Stomach (tissue), 4 donors: ENCODE measurements around the gene ARMC6.

Experiments
- CTCF ChIP-seq, 7 experiments: fragments of 450-650 bp in 4 of 7; fragments of 200-600 bp in 3 of 7; sonication (generic) in 3 of 7; IDR thresholded peaks; one replicate each; pipeline ENCODE4 v1.5.1; 2016 to 2019; ENCODE audit warnings: antibody characterized with exemption in 7 of 7, control low read depth in 2 of 7, mild to moderate bottlenecking in 1 of 7
- EP300 ChIP-seq: sonication (generic); formaldehyde crosslinking; IDR thresholded peaks from one replicate; pipeline ENCODE4 v1.6.1; 2017; ENCODE audit warnings: antibody characterized with exemption
- POLR2A ChIP-seq, 4 donors: fragments of 450-650 bp; IDR thresholded peaks; one replicate each; pipeline ENCODE4 v1.6.1; 2016; ENCODE audit warnings: antibody characterized with exemption in 4 of 4, control low read depth in 2 of 4, mild to moderate bottlenecking in 1 of 4, moderate library complexity in 1 of 4
- POLR2AphosphoS5 ChIP-seq, 3 donors: sonication (generic); formaldehyde crosslinking; IDR thresholded peaks; one replicate each; pipeline ENCODE4 v1.6.1; 2016; ENCODE audit warnings: antibody characterized with exemption in 3 of 3

- TF ChIP-seq POLR2AphosphoS5 (IDR thresholded peaks at IDR 0.05) (no peak), CTCF (IDR thresholded peaks at IDR 0.05) (no peak), EP300 (no peak), POLR2A (IDR thresholded peaks at IDR 0.05) (no peak)
Observed at GRCh38 chr19:18990128-18990708, 43.2 kb upstream of the ARMC6 start.
